Brain microvascular endothelial cell (primary cell): ENCODE measurements around the gene CDK2AP2.

Experiments
- DNase-seq: peaks from one replicate; pipeline ENCODE4 v3.0.0-alpha.2; 2020
- H3K27ac ChIP-seq: fragments of 250-450 bp; sonication (Bioruptor Pico); 2 replicates; pipeline ENCODE4 v1.5.1; 2020; ENCODE audit warnings: mild to moderate bottlenecking, moderate library complexity
- H3K27me3 ChIP-seq: fragments of 250-450 bp; sonication (Bioruptor Pico); replicated peaks from 2 replicates; pipeline ENCODE4 v1.5.1; 2020; ENCODE audit warnings: mild to moderate bottlenecking
- H3K36me3 ChIP-seq: fragments of 250-450 bp; sonication (Bioruptor Pico); replicated peaks from 2 replicates; pipeline ENCODE4 v1.5.1; 2020; ENCODE audit warnings: mild to moderate bottlenecking
- H3K4me3 ChIP-seq: 2 replicates; pipeline ENCODE4 v1.5.1; 2011; ENCODE audit warnings: low read depth, mild to moderate bottlenecking, control low read depth, low read length, moderate library complexity
- CTCF ChIP-seq: IDR thresholded peaks from 2 replicates; pipeline ENCODE4 v1.5.1; 2011; ENCODE audit warnings: low read depth, mild to moderate bottlenecking, moderate library complexity, low read length, control low read depth, inconsistent platforms; ENCODE audit errors: missing control alignments
- in situ Hi-C: cut with HindIII; loops from 2 replicates; pipeline ENCODE4 v1.10.0; 2017; ENCODE audit warnings: low sequenced_read_pairs, low pct_ligation_motif_present

CDK2AP2 gene

GRCh38 chr11:67499808-67500483, 8.0 kb downstream of the CDK2AP2 start:
- Histone ChIP-seq H3K36me3 (peaks cover 53% of the 10 kb centered on the region), H3K27me3 (no peaks in the 10 kb centered on the region), H3K27ac (no peak overlapping the region), H3K4me3 (no peak overlapping the region)
- no peak for DNase-seq
- TF ChIP-seq CTCF = no peak
- in situ Hi-C loops = no loop called here

- Histone ChIP-seq H3K4me3 (no peak overlapping the region), H3K36me3 (peaks cover 62% of the 10 kb centered on the region), H3K27ac (no peak overlapping the region), H3K27me3 (no peaks in the 10 kb centered on the region)
- DNase-seq = no peak
- in situ Hi-C loops = no loop called here
- TF ChIP-seq CTCF = no peak
Measured at GRCh38 chr11:67498544-67498972, 9.4 kb downstream of the CDK2AP2 start.

- in situ Hi-C loops = no loop called here
- no peaks in the 10 kb centered on the region for H3K27me3 ChIP-seq
- no peak for DNase-seq
- H3K36me3 ChIP-seq = peaks cover 68% of the 10 kb centered on the region
- H3K4me3 ChIP-seq = no peak overlapping the region
- no peak for TF ChIP-seq CTCF
- H3K27ac ChIP-seq = no peak overlapping the region
Measured at GRCh38 chr11:67497656-67498291, 10.2 kb downstream of the CDK2AP2 start.

GRCh38 chr11:67496113-67496512, 11.8 kb downstream of the CDK2AP2 start:
- H3K36me3 ChIP-seq = peaks cover 74% of the 10 kb centered on the region
- H3K4me3 ChIP-seq = no peak overlapping the region
- H3K27ac ChIP-seq = no peak overlapping the region
- no peak for DNase-seq
- no peaks in the 10 kb centered on the region for H3K27me3 ChIP-seq
- no peak for TF ChIP-seq CTCF
- in situ Hi-C loops = no loop called here

GRCh38 chr11:67495234-67496005, 12.5 kb downstream of the CDK2AP2 start:
- no peak for DNase-seq
- in situ Hi-C loops = no loop called here
- TF ChIP-seq CTCF = no peak
- Histone ChIP-seq H3K27me3 (no peaks in the 10 kb centered on the region), H3K36me3 (peaks cover 73% of the 10 kb centered on the region), H3K27ac (no peak overlapping the region), H3K4me3 (no peak overlapping the region)
